Heart left ventricle (tissue), 13 donors: ENCODE results near the gene CYP4A22.

Experiments used
- CTCF ChIP-seq, 12 donors: fragments of 200-600 bp; sonication (generic) in 4 of 12; IDR thresholded peaks; one replicate each; pipeline versions ENCODE4 v1.5.0 to v1.8.0; 2018 to 2022; ENCODE audit warnings: antibody characterized with exemption in 12 of 12, mild to moderate bottlenecking in 5 of 12
- POLR2A ChIP-seq, 2 donors: fragments of 450-650 bp; IDR thresholded peaks; one replicate each; pipeline ENCODE4 v1.6.1; 2017; ENCODE audit warnings: antibody characterized with exemption in 2 of 2, mild to moderate bottlenecking in 2 of 2, moderate library complexity in 2 of 2
- donor health status: ischemic (EF 13 %, LVEDD 7.1; RV severe dilation, severe dysfunction).
- donor health status: DM: no; HTN: yes; CAD: no.
- donor health status: DM: no; HTN: no; CAD: no.
- donor health status: ischemic (EF 25% LVEDD 6.9; RV normal size, moderate dysfunction).
- donor health status: ischemic (EF 25% LVEDD 5.7; RV mildly dilated, moderate dysfunction).
- donor health status: ischemic (EF 35%, LVEDD 5.7; RV mildly dilated, moderate dysfunction).
- donor health status: nonischemic (EF 11% LVEDD 7.7; RV severe dilation, severe dysfunction).
- donor health status: DM: yes; HTN: yes; CAD: no.
- donor health status: PGD.
- donor health status: ischemic (EF 29% LVEDD 5.4; RV normal size, mild dysfunction).
- donor health status: nonischemic (EF 23%, LVEDD 6.1; RV moderate dilation, normal function).

DNA sequence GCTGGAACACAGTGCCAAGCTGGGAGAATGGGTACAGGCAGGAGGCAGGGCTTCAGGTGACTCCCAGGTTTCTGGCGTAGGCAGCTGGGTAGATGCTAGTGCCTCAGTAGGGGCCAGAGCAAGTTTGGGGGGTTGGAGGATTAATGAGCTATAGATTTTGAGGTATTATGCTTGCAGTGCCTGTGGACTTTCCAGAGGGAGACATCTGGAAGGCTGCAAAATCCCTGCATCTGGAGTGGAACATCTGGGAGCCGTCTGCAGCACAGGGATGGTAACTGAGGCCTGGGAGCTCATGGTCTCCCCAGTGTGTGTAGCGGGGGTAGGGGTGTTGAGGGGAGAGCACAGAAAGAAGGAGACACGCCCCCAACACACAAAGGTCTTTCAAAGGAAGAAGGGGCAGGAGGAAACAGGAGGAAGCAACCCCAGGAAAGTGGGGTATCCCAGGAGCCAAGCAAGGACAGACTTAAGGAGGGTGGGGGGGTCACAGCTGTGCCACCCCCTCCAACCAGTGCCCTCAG, 54.8 kb downstream of the CYP4A22 start:
- TF ChIP-seq POLR2A (IDR thresholded peaks at IDR 0.05) (no peak), CTCF (IDR thresholded peaks at IDR 0.05) (no peak)
